Fibroblast of mammary gland (primary cell): ENCODE results near the gene IL3RA.
"Not testable (repeated sequence)": the region's sequence is repeated elsewhere in the genome, so short reads cannot be mapped to it uniquely, and the experiment has no call there.

Experiments used
- DNase-seq: peaks from one replicate; pipeline ENCODE4 v3.0.0-alpha.2; 2010; ENCODE audit warnings: low read depth
- H3K4me3 ChIP-seq: 2 replicates; pipeline ENCODE4 v1.5.1; 2011; ENCODE audit warnings: low read depth, mild to moderate bottlenecking, low read length, moderate library complexity; ENCODE audit not compliant: control insufficient read depth
- TF ChIP-seq, protein P1 (sequence below): conservative IDR thresholded peaks from 2 replicates; pipeline ENCODE4 v1.5.1; 2011; ENCODE audit warnings: low read depth, low read length, inconsistent platforms; ENCODE audit not compliant: control insufficient read depth, insufficient read depth

IL3RA gene

DNA sequence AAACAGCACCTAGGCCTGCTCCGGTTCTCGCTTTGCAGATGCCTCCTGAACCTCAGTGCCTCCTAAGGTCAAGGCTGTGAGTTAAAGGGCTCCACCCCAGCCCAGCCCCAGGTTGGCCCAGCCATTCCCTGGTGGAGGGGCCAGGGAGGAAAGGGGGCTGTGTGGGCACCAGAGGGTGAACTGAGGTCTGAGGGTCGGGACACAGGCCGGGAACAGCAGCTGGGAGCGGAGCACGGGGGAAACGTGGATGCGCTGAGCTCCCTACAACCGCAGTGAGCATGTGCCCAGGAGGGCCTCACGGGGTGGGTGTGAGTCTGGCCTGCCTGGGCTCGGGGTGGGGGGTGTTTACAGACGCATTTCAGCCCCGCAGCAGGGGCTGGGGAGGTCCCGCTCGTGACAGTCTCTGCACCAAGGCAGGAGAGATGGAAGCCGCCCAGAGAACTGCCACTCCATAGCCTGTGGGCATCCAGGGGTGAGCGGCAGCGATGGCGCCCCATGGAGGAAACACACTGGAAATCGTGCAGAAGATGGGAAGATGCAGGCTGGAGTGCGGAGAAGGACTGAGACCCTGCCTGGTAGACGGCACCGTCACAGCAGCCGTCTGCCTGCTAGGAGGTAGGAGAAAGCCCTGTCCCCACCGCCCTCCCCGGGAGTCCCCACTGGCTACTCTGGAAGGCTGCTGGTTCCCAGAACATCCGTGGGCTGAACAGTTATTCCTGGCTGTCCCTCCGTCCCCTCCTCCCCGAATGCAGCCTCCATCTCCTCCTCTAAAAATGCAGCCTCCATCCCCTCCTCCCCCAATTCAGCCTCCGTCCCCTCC, 65.2 kb downstream of the IL3RA start:
- no peak overlapping the region for H3K4me3 ChIP-seq
- DNase-seq = no peak
- TF ChIP-seq, protein P1, sequence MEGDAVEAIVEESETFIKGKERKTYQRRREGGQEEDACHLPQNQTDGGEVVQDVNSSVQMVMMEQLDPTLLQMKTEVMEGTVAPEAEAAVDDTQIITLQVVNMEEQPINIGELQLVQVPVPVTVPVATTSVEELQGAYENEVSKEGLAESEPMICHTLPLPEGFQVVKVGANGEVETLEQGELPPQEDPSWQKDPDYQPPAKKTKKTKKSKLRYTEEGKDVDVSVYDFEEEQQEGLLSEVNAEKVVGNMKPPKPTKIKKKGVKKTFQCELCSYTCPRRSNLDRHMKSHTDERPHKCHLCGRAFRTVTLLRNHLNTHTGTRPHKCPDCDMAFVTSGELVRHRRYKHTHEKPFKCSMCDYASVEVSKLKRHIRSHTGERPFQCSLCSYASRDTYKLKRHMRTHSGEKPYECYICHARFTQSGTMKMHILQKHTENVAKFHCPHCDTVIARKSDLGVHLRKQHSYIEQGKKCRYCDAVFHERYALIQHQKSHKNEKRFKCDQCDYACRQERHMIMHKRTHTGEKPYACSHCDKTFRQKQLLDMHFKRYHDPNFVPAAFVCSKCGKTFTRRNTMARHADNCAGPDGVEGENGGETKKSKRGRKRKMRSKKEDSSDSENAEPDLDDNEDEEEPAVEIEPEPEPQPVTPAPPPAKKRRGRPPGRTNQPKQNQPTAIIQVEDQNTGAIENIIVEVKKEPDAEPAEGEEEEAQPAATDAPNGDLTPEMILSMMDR = no peak

DNA sequence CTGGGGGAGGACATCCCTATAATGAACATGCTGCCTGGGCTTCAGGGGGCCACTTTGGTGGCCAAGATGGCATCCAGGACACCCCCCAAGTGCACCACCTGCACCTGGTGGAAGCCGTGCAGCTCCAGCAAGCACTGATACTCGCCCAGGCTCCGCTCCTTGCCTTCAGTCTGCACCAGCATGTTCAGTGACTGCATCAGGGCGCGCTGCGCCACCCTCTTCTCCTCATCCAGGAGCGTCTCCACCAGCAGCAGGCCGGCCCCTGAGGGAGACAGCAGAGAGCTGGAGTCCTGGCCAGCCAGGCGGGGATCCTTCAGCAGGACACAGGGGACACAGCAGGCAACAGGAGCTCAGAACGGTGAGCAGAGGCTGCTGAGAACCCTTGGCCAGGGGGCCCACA, 66.6 kb downstream of the IL3RA start:
- TF ChIP-seq, protein P1 = no peak
- DNase-seq = no peak
- no peak overlapping the region for H3K4me3 ChIP-seq

DNA sequence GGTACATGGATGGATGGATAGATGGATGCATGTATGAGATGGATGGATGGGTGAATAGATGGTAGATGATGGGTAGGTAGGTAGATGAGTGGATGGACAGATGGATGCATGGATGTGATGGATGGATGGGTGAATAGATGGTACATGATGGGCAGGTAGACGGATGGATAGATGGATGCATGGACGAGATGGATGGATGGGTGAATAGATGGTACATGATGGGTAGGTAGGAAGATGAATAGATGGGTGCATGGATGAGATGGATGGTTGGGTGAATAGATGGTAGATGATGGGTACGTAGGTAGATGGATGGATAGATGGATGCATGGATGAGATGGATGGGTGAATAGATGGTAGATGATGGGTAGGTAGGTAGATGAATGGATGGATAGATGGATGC, 67.3 kb downstream of the IL3RA start:
- not testable (repeated sequence) for DNase-seq, H3K4me3 ChIP-seq

DNA sequence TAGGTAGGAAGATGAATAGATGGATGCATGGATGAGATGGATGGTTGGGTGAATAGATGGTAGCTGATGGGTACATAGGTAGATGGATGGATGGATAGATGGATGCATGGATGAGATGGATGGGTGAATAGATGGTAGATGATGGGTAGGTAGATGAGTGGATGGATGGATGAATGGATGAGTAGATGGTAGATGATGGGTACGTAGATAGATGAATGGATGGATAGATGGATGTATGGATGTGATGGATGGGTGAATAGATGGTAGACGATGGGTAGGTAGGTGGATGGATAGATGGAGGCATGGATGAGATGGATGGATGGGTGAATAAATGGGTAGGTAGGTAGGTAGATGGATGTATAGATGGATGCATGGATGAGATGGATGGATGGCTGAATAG, 69.2 kb downstream of the IL3RA start:
- not testable (repeated sequence) for H3K4me3 ChIP-seq, DNase-seq

DNA sequence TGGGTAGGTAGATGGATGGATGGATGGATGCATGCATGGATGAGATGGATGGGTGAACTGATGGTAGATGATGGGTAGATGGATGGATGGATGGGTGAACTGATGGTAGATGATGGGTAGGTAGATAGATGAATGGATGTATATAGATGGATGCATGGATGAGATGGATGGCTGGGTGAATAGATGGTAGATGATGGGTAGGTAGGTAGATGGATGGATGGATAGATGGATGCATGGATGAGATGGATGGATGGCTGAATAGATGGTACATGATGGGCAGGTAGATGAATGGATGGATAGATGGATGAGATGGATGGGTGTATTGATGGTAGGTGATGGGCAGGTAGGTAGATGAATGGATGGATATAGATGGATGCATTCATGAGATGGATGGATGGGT, 70.5 kb downstream of the IL3RA start:
- no peak for DNase-seq
- TF ChIP-seq, protein P1 = no peak
- H3K4me3 ChIP-seq = no peak overlapping the region

DNA sequence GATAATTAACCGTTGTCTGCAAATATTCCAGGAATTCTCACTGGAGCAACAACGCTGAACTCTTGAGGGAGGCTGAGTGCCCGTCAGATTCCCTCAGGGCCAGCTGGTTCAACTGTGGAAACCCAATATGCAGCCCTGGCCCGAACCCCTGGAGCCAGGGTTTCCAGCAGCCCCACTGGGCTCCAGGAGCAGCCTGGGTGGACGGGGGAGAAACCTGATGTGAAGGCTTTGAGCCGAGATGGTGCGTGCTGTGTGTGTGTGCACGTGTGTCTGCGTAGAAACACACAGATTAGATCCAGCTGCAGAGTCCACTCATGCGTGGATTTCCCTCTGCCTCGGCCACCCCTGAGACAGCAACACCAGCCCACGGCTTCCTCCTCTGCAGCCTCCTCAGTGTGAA, 74.7 kb downstream of the IL3RA start:
- no peak for DNase-seq
- H3K4me3 ChIP-seq = no peak overlapping the region
- TF ChIP-seq, protein P1 = no peak

DNA sequence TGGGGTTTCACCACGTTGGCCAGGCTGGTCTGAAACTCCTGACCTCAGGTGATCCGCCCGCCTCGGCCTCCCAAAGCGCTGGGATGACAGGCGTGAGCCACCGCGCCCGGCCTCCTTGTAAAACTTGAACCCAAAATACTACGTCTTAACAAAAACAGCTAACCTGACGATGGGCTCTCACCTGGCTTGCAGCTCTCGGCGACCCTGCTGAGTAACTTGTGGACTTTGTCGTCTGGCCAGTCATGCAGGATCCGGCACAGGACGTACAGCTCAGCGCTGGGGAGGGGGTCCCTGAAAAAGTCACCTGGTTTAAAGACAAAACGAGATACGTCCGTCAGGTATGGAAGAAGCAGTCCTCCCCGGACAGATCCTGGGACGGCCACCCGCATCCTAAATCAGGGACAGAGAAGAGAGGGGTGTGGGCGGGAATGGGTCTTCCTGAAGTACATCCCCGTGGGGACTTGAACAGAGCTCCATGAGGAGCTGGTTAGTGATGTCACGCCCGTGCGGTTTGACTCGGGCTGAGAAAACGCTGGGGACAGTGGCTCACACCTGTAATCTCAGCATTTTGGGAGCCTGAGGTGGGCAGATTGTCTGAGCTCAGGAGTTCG, 76.1 kb downstream of the IL3RA start:
- DNase-seq = no peak
- TF ChIP-seq, protein P1 = no peak
- no peak overlapping the region for H3K4me3 ChIP-seq
